ENCODE measurements around the gene RBM19.

RBM19 gene

GRCh38 chr12:113948151-113948914, 17.8 kb downstream of the RBM19 start:
- H3K27ac ChIP-seq (ENCODE audit: low read length): no peak overlapping the region
- no peaks in the 10 kb centered on the region for H3K27me3 ChIP-seq (ENCODE audit: control insufficient read depth, insufficient read depth, low read length)
- no peak overlapping the region for H3K9ac ChIP-seq (ENCODE audit: low read length)
- peaks cover 67% of the 10 kb centered on the region for H3K36me3 ChIP-seq (ENCODE audit: control insufficient read depth, low read depth, low read length)
- H3K9me3 ChIP-seq (ENCODE audit: control insufficient read depth, low read depth, low read length): no peaks in the 10 kb centered on the region
- H3K4me3 ChIP-seq (ENCODE audit: low read length): no peak overlapping the region
- no peaks in the 10 kb centered on the region for H3K4me1 ChIP-seq (ENCODE audit: control insufficient read depth, low read depth, low read length)

- Histone ChIP-seq H3K27ac (ENCODE audit: low read length) (no peak overlapping the region), H3K9ac (ENCODE audit: low read length) (no peak overlapping the region), H3K27me3 (ENCODE audit: control insufficient read depth, insufficient read depth, low read length) (no peaks in the 10 kb centered on the region), H3K4me1 (ENCODE audit: control insufficient read depth, low read depth, low read length) (no peaks in the 10 kb centered on the region), H3K36me3 (ENCODE audit: control insufficient read depth, low read depth, low read length) (peaks cover 81% of the 10 kb centered on the region), H3K9me3 (ENCODE audit: control insufficient read depth, low read depth, low read length) (no peaks in the 10 kb centered on the region), H3K4me3 (ENCODE audit: low read length) (no peak overlapping the region)
Observed at GRCh38 chr12:113946175-113946574, 19.9 kb downstream of the RBM19 start.

- H3K4me3 ChIP-seq (ENCODE audit: low read length): no peak overlapping the region
- H3K36me3 ChIP-seq (ENCODE audit: control insufficient read depth, low read depth, low read length): peaks cover 84% of the 10 kb centered on the region
Observed at GRCh38 chr12:113945174-113946173, 20.7 kb downstream of the RBM19 start.

DNA sequence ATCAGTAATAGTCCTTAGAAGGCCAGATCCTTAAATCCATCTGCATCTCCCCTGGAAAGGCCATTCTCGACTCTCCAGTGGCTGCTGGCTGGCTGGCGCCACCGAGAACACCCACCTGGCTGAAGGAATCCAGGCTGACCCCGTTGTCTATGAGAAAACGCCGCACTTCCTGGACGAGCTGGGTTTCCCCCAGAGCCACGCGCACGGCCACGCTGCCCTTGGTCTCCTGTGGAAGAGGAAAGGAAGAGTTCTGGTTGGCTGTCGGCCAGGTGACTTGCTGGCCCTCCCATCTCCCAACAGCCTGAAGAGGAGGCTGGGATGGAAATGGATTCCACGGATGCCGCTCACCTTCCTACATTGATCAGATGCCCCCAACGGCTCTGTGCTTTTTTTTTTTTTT, 23.9 kb downstream of the RBM19 start:
- H3K9ac ChIP-seq (ENCODE audit: low read length): no peak overlapping the region

More at GRCh38 chr12:113945174-113946173, 20.7 kb downstream of the RBM19 start:
- Histone ChIP-seq H3K9me3 (ENCODE audit: control insufficient read depth, low read depth, low read length) (no peaks in the 10 kb centered on the region), H3K27ac (ENCODE audit: low read length) (no peak overlapping the region), H3K4me1 (ENCODE audit: control insufficient read depth, low read depth, low read length) (no peaks in the 10 kb centered on the region), H3K27me3 (ENCODE audit: control insufficient read depth, insufficient read depth, low read length) (no peaks in the 10 kb centered on the region), H3K9ac (ENCODE audit: low read length) (no peak overlapping the region)

DNA sequence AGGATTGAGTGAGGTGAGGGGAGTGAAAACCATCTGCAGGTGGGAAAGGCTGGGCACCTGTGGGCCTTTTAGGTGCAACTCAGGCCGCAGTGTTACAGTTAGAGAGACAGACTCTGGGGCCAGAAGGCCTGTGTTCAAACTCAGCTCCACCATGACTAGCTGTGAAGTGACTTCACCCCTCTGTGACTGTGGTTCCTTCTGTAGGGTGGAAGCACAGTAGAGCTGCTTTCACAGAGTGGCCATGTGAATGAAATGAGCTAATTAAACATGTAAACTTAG, 25.0 kb downstream of the RBM19 start:
- Histone ChIP-seq H3K36me3 (ENCODE audit: control insufficient read depth, low read depth, low read length) (peaks cover 77% of the 10 kb centered on the region), H3K27me3 (ENCODE audit: control insufficient read depth, insufficient read depth, low read length) (no peaks in the 10 kb centered on the region), H3K9me3 (ENCODE audit: control insufficient read depth, low read depth, low read length) (no peaks in the 10 kb centered on the region), H3K4me1 (ENCODE audit: control insufficient read depth, low read depth, low read length) (no peaks in the 10 kb centered on the region), H3K9ac (ENCODE audit: low read length) (no peak overlapping the region), H3K27ac (ENCODE audit: low read length) (no peak overlapping the region), H3K4me3 (ENCODE audit: low read length) (no peak overlapping the region)

More for the DNA sequence above, 23.9 kb downstream of the RBM19 start:
- H3K4me1 ChIP-seq (ENCODE audit: control insufficient read depth, low read depth, low read length): no peaks in the 10 kb centered on the region
- peaks cover 77% of the 10 kb centered on the region for H3K36me3 ChIP-seq (ENCODE audit: control insufficient read depth, low read depth, low read length)
- no peaks in the 10 kb centered on the region for H3K9me3 ChIP-seq (ENCODE audit: control insufficient read depth, low read depth, low read length)
- H3K4me3 ChIP-seq (ENCODE audit: low read length): no peak overlapping the region
- H3K27me3 ChIP-seq (ENCODE audit: control insufficient read depth, insufficient read depth, low read length): no peaks in the 10 kb centered on the region
- no peak overlapping the region for H3K27ac ChIP-seq (ENCODE audit: low read length)

DNA sequence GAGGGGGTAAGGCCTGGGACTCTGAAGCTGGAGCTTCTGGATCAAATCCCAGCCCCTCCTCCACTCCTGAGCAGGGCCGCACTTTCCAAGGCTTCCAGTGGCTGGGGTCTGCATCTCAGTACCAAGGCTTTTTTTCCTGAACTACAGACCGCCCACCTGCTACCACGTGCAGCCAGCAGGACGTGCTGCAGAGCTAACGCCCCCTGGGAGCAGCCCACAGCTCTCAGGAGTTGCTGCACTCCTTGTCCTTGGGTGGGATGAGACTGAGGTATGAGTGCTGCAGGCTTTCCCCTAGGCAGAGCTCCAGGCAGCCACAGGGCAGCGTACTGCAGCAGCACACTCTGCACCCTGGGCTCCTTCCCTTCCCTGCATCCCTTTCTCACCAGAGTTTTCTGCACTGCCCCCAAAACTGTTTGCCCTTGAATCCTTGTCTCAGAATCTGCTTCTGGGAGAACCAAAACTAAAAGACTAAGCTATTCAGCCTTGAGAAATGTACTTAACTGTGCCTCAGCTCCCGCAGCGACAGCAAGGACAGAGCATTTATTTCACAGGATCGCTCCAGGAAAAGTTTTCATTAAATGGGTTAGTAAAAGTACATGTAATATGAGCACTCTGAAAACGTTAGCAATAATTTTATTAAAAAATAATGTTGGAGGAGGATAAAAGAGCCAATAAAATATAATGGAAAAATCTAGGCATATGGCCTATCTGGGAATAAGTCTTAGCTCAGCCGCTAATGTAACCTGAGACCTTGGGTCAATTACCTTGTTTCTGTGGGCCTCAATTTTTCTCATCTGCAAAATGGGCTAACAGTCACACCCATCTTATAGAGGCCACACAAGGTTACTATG, 25.5 kb downstream of the RBM19 start:
- Histone ChIP-seq H3K27me3 (ENCODE audit: control insufficient read depth, insufficient read depth, low read length) (no peaks in the 10 kb centered on the region), H3K4me1 (ENCODE audit: control insufficient read depth, low read depth, low read length) (no peaks in the 10 kb centered on the region), H3K27ac (ENCODE audit: low read length) (no peak overlapping the region), H3K9ac (ENCODE audit: low read length) (no peak overlapping the region), H3K9me3 (ENCODE audit: control insufficient read depth, low read depth, low read length) (no peaks in the 10 kb centered on the region), H3K4me3 (ENCODE audit: low read length) (no peak overlapping the region), H3K36me3 (ENCODE audit: control insufficient read depth, low read depth, low read length) (peaks cover 72% of the 10 kb centered on the region)

GRCh38 chr12:113939867-113940266, 26.3 kb downstream of the RBM19 start:
- Histone ChIP-seq H3K9me3 (ENCODE audit: control insufficient read depth, low read depth, low read length) (no peaks in the 10 kb centered on the region), H3K4me1 (ENCODE audit: control insufficient read depth, low read depth, low read length) (no peaks in the 10 kb centered on the region), H3K27me3 (ENCODE audit: control insufficient read depth, insufficient read depth, low read length) (no peaks in the 10 kb centered on the region), H3K9ac (ENCODE audit: low read length) (no peak overlapping the region), H3K4me3 (ENCODE audit: low read length) (no peak overlapping the region), H3K27ac (ENCODE audit: low read length) (no peak overlapping the region), H3K36me3 (ENCODE audit: control insufficient read depth, low read depth, low read length) (peaks cover 65% of the 10 kb centered on the region)

GRCh38 chr12:113938471-113938870, 27.7 kb downstream of the RBM19 start:
- Histone ChIP-seq H3K4me3 (ENCODE audit: low read length) (no peak overlapping the region), H3K27ac (ENCODE audit: low read length) (no peak overlapping the region), H3K4me1 (ENCODE audit: control insufficient read depth, low read depth, low read length) (peaks cover 2% of the 10 kb centered on the region), H3K36me3 (ENCODE audit: control insufficient read depth, low read depth, low read length) (peaks cover 60% of the 10 kb centered on the region), H3K9me3 (ENCODE audit: control insufficient read depth, low read depth, low read length) (no peaks in the 10 kb centered on the region), H3K27me3 (ENCODE audit: control insufficient read depth, insufficient read depth, low read length) (no peaks in the 10 kb centered on the region), H3K9ac (ENCODE audit: low read length) (no peak overlapping the region)

DNA sequence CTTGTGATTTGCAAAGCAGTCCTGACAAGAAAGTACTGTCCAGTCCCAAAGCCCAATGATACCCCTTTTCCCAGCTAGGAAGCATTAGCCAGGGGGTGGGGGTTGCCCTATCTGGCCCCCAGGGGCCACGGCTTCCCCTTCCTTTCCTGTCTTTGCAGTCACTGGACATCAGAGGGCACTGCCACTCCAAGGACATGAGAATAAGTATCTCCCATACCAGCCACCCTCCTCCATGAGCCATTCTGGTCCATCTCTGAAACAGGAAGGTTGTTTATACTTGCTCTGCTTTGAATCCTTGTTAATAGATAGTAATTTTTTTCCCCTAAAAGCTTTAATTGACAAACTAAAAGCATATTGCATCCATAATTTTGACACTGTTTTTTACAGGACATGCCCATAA, 29.7 kb downstream of the RBM19 start:
- H3K4me1 ChIP-seq (ENCODE audit: control insufficient read depth, low read depth, low read length): peaks cover 18% of the 10 kb centered on the region

GRCh38 chr12:113935459-113935858, 30.7 kb downstream of the RBM19 start:
- no peaks in the 10 kb centered on the region for H3K9me3 ChIP-seq (ENCODE audit: control insufficient read depth, low read depth, low read length)
- H3K27ac ChIP-seq (ENCODE audit: low read length): no peak overlapping the region
- peaks cover 37% of the 10 kb centered on the region for H3K36me3 ChIP-seq (ENCODE audit: control insufficient read depth, low read depth, low read length)
- no peaks in the 10 kb centered on the region for H3K27me3 ChIP-seq (ENCODE audit: control insufficient read depth, insufficient read depth, low read length)
- no peak overlapping the region for H3K9ac ChIP-seq (ENCODE audit: low read length)
- no peak overlapping the region for H3K4me3 ChIP-seq (ENCODE audit: low read length)
- H3K4me1 ChIP-seq (ENCODE audit: control insufficient read depth, low read depth, low read length): peaks cover 18% of the 10 kb centered on the region

More for the DNA sequence above, 29.7 kb downstream of the RBM19 start:
- H3K36me3 ChIP-seq (ENCODE audit: control insufficient read depth, low read depth, low read length): peaks cover 42% of the 10 kb centered on the region
- H3K27me3 ChIP-seq (ENCODE audit: control insufficient read depth, insufficient read depth, low read length): no peaks in the 10 kb centered on the region
- H3K9me3 ChIP-seq (ENCODE audit: control insufficient read depth, low read depth, low read length): no peaks in the 10 kb centered on the region
- H3K4me3 ChIP-seq (ENCODE audit: low read length): no peak overlapping the region
- no peak overlapping the region for H3K27ac ChIP-seq (ENCODE audit: low read length)
- H3K9ac ChIP-seq (ENCODE audit: low read length): no peak overlapping the region

DNA sequence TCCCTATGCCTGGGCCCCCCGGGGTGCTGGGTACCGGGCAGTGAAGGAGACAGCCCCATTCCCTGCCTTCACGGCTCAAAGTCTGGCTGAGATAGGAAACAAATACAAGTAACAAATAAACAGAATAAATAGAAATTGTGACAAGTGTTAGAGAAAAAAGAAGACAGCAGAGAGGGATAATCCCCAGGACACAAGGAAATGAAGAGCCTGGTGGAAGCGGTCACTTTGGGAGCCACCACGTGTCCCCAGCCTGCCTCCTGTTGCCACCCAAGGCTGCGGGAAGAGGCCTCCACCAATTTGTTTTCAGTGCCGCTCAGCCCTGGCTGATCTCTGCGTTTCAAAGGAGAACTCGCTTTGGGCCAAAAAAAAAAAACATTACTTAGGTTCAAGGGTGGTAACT, 31.2 kb downstream of the RBM19 start:
- Histone ChIP-seq H3K9ac (ENCODE audit: low read length) (no peak overlapping the region), H3K27me3 (ENCODE audit: control insufficient read depth, insufficient read depth, low read length) (no peaks in the 10 kb centered on the region), H3K27ac (ENCODE audit: low read length) (no peak overlapping the region), H3K36me3 (ENCODE audit: control insufficient read depth, low read depth, low read length) (peaks cover 36% of the 10 kb centered on the region), H3K9me3 (ENCODE audit: control insufficient read depth, low read depth, low read length) (no peaks in the 10 kb centered on the region), H3K4me1 (ENCODE audit: control insufficient read depth, low read depth, low read length) (peaks cover 19% of the 10 kb centered on the region), H3K4me3 (ENCODE audit: low read length) (no peak overlapping the region)
